ENCODE measurements around the gene MFAP3.
"Not testable (repeated sequence)": the region's sequence is repeated elsewhere in the genome, so short reads cannot be mapped to it uniquely, and the experiment has no call there.

The MFAP3 gene

GRCh38 chr5:154038707-154039457 is at the start of gene MFAP3, which contains the start of gene FAM114A2:
TSS of gene MFAP3 (plus strand) at chr5:154038967. CDS start at chr5:154049723, 10,756 bp downstream.
TSS of gene FAM114A2 (minus strand) at chr5:154038910. CDS start at chr5:154034953, 3,957 bp downstream.
- FAIRE-seq = no peak

GRCh38 chr5:153991168-153991567 is 47.6 kb upstream of the MFAP3 start:
- FAIRE-seq = no peak

DNA sequence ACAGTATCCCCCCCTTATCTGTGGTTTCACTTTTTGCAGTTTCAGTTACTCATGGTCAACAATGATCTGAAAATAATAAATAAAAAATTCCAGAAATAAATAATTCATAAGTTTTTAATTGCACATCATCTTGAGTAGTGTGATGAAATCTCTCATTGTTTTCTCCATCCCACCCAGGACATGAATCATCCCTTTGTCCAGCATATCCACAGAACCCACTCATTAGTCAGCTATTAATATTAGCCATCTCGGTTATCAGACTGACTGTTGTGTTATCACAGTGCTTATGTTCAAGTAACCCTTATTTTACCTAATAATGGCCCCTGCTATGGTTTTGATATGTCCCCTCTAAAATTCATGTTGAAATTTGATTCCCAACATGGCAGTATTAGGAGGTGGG is 40.8 kb upstream of the MFAP3 start:
- FAIRE-seq = no peak

DNA sequence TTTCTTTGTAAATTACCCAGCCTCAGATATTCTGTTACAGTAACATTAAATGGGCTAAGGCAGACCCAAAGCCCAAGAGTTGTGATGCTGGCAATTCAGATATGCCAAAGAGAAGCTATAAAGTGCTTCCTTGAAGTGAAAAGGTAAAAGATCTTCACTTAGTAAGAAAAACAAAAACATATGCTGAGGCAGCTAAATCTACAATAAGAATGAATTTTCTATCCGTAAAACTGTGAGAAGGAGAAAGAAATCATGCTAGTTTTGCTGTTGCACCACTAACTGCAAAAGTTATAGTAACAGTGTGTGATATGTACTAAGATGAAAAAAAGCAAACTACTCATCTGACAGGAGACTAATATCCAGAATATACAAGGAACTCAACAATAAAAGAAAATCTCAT is 40.0 kb upstream of the MFAP3 start:
- FAIRE-seq = no peak

DNA sequence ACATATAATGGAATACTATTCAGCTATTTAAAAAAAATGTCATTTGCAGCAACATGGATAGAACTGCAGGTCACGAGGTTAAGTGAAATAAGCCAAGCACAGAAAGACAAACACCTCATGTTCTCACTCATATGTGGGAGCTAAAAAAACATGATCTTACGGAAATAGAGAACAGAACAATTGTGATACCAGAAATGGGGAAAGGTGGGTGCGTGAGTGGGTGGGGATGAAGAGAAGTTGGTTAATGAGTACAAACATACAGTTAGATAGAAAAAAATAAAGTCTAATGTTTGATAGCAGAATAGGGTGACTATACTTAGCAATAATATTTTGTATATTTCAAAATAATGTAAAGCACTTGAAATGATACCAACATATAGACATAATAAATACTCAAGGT is 38.8 kb upstream of the MFAP3 start:
- FAIRE-seq = no peak

GRCh38 chr5:154000703-154001102 is 38.1 kb upstream of the MFAP3 start:
- FAIRE-seq = peak; percentile 48

DNA sequence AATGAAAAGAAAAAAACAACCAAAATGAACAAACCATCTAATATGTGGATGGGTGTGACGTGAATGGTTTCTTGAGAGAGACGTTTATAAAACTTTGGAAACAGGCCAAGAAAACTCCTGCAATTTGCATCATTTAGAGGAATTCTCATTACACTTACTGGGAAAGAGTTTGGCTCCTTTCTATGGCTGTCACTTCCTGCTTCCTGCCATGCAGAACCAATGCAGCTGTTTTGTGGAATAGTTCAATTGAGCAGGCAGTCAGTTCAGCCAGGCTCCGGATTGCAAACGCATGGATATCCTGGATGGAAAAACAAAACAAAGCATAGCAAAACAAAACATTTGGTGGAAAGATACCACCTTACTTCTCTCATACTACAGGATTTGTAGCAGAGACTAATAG is 36.7 kb upstream of the MFAP3 start:
- no peak for FAIRE-seq

DNA sequence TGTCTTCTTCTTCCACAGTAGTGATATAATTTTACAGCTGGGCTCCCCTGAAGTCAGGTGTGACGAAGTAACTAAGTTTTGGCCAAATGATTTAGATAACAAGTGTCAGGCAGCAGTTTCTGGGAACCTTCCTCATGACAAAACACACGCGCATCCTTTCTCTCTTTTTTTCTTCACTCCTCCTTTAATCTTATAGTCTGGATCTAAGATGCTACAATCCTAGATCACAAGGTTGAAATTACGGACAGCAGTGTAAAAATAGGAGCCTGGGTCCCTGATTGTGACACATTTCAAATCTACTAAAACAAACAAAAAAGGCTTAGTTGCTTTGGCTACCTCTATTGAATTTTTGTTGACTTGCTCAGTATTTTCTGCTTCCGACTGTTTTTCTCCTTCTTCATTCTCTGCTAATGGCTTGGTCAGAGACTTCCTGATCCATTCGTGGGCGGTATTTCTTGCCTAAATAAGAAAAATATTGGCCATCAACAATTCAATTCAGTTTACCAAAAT is 36.2 kb upstream of the MFAP3 start:
- no peak for FAIRE-seq

DNA sequence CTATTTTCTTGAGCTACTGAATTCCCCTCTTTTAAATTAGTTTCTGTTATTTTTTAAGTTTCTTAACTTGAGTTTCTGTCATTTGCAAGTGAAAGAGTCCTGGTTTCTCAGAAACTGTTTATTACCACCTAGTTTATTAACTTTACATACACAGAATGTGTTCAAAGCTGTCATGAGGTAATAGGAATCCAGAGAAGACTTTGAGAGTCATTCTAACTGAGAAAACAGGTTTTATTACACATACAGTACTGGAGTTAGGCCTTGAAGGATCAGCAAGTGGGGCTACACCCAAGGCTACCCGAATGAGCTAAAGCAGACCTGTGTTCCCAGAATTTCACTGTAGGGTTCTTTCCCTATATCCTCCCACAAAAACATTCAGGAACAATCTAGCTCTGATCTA is 33.1 kb upstream of the MFAP3 start:
- FAIRE-seq = no peak

DNA sequence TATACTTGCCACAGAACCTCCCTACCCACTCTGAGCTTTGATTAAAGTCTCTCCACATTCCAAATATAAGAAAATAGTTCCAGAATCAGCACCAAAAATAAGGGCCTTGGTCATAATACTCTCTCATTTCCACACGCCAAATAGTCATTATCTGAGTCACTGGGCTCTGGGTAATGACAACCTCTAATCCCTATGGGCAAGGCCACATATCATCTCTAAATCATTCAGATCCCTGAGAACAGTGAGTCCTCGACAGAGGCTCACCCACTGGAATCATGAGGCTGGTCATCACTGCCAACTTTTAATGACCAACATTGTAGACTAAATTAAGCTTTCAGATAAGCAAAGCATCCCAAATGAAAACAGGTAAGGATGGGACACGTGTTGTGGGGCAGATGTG is 28.1 kb upstream of the MFAP3 start:
- FAIRE-seq = no peak

DNA sequence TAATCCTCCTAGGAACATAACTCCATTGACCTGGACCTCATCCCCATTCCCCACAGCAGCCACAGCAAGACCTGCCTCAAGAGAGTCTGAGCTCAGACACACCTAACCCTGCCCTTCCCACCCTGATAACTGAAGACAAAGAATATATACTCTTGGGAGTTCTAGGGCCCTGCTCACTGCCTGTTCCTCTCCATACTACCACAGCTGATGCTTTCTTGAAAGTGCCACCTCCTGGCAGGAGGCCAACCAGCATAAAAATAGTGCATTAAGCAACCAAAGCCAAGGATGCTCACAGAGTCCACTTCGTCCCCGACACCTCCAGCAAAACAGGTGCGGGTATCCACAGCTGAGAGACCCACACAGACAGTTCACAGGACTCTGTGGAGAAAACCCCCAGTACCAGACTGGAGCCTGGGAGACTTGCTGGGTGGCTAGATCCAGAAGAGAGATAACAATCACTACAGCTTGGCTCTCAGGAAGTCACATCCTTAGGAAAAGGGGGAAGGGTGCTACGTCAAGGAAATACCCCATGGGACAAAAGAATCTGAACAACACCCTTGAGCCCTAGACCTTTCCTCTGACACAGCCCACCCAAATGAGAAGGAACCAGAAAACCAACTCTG is 23.6 kb upstream of the MFAP3 start:
- FAIRE-seq = no peak

DNA sequence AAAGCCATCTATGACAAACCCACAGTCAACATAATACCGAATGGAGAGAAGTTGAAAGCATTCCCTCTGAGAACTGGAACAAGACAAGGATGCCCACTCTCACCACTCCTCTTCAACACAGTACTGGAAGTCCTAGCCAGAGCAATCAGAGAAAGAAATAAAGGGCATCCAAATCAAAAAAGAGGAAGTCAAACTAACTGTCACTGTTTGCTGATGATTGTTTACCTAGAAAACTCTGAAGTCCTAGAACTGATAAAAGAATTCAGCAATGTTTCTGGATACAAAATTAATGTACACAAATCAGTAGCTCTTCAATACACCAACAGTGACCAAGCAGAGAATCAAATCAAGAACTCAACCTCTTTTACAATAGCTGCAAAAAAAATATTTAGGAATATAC is 19.8 kb upstream of the MFAP3 start:
- FAIRE-seq = not testable (repeated sequence)

DNA sequence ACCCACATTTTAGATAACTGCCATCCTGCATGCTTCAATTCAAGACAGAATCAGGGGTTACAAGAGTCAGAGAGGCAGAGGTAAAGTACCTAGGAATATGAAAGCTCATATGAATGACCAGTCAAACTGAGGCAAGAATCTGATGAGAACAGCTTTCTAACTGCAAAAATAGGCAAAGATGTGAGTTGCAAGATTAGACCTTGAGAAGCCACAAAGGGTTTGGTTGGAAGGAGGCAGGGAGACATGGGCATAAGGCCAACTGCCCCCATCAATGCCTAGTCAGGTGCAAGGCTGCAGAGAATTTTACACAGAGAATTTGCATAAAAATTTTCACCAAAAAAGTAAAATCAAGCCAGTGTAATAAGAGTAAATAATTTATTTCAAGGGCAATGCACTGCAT is 12.8 kb upstream of the MFAP3 start:
- no peak for FAIRE-seq

- no peak for FAIRE-seq
Measured at GRCh38 chr5:154031937-154032489, 6.8 kb upstream of the MFAP3 start.

DNA sequence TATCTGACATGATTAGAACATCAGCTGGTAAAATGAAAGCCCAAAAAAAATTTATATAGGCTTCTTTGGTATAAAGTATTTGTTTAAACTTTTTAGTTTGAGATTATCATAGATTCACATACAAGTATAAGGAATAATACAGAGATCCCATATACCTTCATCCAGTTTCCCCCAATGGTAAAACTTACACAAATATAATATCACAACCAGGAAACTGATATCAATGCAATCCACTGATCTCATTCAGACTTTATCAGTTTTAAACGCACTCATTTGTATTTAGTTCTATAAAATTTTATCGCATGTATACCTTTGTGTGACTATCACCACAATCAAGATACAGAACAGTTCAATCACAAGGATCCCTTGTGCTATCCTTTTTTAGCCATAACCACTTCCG is 3.8 kb upstream of the MFAP3 start:
- no peak for FAIRE-seq

- FAIRE-seq = no peak
Measured at GRCh38 chr5:154038261-154038706, 483 bp upstream of the MFAP3 start.

GRCh38 chr5:154039458-154039829 is 677 bp downstream of the MFAP3 start:
- FAIRE-seq = no peak

DNA sequence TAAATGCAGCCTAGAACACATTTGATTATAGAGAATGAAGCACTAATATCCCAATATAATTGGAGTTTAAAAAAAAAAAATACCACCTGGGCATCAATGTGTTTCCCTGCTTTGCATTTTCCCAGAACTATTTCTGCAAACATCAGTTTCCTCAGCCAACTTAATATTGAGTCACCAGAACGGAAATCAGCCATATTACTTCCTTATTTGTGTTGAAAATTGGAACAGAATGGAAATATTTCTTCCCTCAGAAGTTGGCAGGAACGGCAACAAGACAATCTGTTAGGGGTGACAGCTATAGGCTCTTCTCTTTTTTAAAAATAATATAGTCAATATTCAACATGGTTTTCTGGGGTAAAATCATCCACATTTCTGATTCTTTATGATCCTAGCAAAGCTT is 4.0 kb downstream of the MFAP3 start:
- FAIRE-seq = no peak

- no peak for FAIRE-seq
Measured at GRCh38 chr5:154044099-154044498, 5.3 kb downstream of the MFAP3 start.

DNA sequence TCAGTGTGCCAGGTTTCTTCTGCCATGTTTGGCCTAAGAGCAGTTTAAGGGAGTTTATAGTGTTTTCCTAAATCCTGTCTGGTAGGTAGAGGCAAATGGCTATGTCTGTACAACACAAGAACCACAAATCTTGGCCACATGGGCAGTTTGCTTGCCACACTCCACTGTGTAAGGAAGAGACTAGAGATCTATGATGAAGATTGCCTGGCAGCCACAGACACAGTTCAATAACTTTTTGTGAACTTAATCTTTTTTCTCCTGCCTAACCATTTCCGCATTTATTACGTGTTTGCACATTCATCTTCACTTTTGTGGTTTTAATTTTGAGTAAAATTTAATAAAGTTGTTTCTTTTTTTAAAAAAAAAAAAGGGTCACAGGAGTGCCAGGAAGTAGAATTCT is 5.8 kb downstream of the MFAP3 start:
- FAIRE-seq = no peak

- no peak for FAIRE-seq
Measured at GRCh38 chr5:154046486-154046885, 7.7 kb downstream of the MFAP3 start.

DNA sequence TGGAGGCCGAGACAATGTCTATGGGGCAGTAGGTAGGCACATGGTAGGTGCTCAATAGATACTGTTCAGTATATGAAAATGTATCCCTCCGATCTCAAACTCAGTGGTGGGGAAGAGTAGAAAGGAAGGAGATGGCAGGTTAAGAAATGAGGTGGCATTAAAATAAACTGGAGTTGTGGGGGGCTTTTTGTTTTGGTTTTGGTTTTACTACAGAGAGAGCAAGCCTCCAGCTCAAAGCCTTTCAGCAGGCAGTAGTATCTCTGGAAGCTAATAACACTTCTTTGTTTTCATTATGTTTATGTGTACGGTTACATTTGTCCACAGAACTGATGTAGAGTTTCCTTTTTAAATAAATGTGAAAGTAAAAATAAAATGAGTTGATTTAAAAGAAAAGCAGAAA is 8.6 kb downstream of the MFAP3 start:
- no peak for FAIRE-seq

DNA sequence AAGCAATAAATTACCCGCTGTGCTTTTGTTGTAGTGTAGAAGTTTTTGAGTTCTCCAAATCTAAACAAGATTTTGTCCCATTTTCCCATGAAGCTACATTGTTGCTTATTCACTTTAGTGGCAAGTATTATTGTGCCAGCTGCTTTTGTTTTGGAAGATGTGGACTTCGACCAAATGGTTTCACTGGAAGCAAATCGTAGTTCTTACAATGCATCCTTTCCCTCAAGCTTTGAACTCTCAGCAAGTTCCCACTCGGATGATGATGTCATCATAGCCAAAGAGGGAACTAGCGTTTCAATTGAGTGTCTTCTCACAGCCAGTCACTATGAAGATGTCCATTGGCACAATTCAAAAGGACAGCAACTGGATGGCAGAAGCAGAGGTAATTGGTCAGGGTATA is 10.9 kb downstream of the MFAP3 start:
- no peak for FAIRE-seq

DNA sequence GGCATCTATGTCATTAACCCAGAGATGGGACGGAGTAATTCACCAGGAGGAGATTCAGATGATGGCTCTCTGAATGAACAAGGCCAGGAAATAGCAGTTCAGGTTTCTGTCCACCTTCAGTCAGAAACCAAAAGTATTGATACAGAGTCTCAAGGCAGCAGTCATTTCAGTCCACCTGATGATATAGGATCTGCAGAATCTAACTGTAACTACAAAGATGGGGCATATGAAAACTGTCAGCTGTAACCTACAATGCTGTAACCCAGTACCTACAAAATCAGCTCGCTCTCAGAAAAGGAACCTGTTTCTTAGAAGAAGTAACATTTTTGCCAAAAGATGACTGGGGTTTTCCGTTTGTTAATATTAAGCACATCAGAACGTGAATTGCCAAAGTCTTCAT is 14.7 kb downstream of the MFAP3 start:
- no peak for FAIRE-seq
